Activated naive CD4-positive, alpha-beta T cell treated with anti-CD3 and anti-CD28 coated beads, Interleukin-2, amount 50 U/mL, for 72 hours (primary cell): ENCODE measurements around the gene ZNF81. TPM values are rescaled to one million over a fixed set of nuclear protein-coding genes. Genes with fewer than 3 reads are reported as not detected.
"Not testable (repeated sequence)": the region's sequence is repeated elsewhere in the genome, so short reads cannot be mapped to it uniquely, and the experiment has no call there.

Experiments used
- ATAC-seq, 2 donors: fragments of 150-1000 bp; cut with Tn5 transposase; 2 replicates each; pipeline ENCODE4 v1.10.0; 2021; ENCODE audit warnings: mild to moderate bottlenecking in 2 of 2, moderate library complexity in 2 of 2
- DNase-seq, 2 donors: peaks; one replicate each; pipeline ENCODE4 v3.0.0; 2021 to 2022; ENCODE audit warnings: low spot score in 2 of 2
- H3K27ac Mint-ChIP-seq, 2 donors: one replicate each; pipeline ENCODE4 v1.8.0; 2022; ENCODE audit warnings: mild to moderate bottlenecking in 2 of 2, mixed read lengths in 2 of 2
- H3K36me3 Mint-ChIP-seq, 2 donors: one replicate each; pipeline ENCODE4 v1.8.0; 2022; ENCODE audit warnings: mixed read lengths in 2 of 2
- H3K9me3 Mint-ChIP-seq, 2 donors: one replicate each; pipeline ENCODE4 v1.8.0; 2022; ENCODE audit warnings: mixed read lengths in 2 of 2
- total RNA-seq, 2 donors: library from RNA; stranded (reverse); gene quantifications; one replicate each; pipeline ENCODE4 v1.2.3, GENCODE V29; 2022

Gene ZNF81
- 1 to 10 TPM; 6.6 to 8.5 TPM for total RNA-seq

DNA sequence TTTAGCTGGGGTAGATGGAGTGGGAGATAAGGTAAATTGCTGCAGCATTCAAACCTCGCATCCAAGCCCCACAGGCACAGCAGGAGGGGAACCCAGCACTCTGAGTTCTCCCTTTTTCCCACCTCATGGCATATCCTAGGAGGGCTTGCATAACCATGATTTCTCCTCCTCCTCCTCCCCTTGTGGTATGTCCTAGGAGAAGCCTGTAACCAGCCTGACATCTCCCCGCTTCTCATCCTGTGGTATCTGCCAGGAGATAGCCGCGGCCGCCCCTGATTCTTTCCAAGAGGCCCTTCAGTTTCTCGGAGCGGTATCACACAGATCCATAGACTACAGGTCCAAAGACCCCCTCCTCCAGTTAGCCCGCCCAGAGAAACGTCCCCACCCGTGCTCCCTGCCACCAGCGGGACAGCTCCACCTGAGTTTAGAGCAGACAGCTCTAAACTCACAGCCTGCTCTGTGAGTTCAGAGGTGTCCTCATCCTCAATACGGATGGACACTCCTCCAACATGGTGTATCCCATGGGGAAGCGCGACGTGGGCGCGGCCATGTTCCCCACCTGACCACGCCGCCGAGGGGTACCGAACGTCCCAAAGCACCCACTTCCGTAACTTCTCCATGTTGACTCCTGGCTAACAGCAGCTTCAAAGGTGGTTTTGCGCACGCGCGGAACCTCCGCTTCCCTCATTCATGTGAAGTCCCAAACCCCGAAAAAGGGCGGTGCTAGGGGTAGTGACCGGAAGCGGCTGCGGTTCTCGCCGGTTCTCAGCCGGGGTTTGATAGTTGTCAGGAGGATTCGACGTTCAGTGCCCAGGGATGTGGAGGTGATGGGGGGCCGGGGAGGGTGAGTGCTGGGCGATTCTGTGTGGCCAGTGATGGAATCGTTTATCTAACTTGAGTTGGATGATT is at the start of gene ZNF81:
Gene ZNF81, plus strand, starts transcription at position 739 of the 909 bp plus-strand sequence. CDS start 9,366 bp downstream, outside the sequence.
- DNase-seq (peak; percentile 84 to 91), ATAC-seq (peak; percentile 96 to 97)
- peak within 1 kb of the TSS; percentile 96 to 97 for H3K27ac Mint-ChIP-seq
- H3K36me3 Mint-ChIP-seq, result peaks cover 6% of the 10 kb centered on the region in 2 donors
- H3K9me3 Mint-ChIP-seq, result no peaks in the 10 kb centered on the region

DNA sequence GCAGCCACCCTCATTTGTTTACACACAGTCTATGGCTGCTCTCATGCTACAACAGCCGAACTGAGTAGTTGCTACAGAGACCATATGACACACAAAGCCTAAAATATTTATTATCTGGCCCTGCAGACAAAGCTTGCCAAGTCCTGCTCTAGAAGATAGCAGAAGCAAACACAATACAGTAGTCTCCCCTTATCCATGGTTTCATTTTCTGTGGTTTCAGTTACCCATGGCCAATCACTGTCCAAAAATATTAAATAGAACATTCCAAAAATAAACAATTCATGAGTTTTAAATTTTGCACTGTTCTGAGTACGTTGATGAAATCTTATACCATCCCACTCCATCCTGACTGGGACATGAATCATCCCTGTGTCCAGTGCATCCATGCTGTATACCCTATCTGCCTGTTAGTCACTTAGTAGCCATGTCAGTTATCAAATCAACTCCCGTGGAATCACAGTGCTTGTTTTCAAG is 40.2 kb upstream of the ZNF81 start:
- Mint-ChIP-seq H3K36me3 (no peaks in the 10 kb centered on the region), H3K27ac (no peak overlapping the region), H3K9me3 (no peaks in the 10 kb centered on the region)
- ATAC-seq (no peak), DNase-seq (no peak)

DNA sequence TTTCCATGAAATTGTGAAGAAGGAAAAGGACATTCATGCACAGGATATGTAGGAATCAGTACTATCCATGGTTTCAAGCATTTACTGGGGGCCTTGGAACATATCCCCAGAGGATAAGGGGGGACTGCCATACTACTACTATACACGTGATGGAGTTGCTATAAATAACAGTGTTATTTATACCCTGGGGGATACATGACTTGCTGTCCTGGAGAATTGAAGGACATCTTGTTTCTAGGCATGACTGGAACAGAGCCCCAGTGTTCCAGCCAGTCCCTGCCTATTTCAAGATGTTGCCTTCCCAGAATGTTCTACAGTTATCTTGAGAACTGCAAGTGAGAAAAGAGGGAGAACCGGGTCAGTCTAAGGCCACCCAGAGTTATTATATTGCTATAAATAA is 39.6 kb upstream of the ZNF81 start:
- no peaks in the 10 kb centered on the region for H3K9me3 Mint-ChIP-seq
- ATAC-seq (no peak), DNase-seq (no peak)
- H3K36me3 Mint-ChIP-seq, result no peaks in the 10 kb centered on the region
- H3K27ac Mint-ChIP-seq, result no peak overlapping the region

DNA sequence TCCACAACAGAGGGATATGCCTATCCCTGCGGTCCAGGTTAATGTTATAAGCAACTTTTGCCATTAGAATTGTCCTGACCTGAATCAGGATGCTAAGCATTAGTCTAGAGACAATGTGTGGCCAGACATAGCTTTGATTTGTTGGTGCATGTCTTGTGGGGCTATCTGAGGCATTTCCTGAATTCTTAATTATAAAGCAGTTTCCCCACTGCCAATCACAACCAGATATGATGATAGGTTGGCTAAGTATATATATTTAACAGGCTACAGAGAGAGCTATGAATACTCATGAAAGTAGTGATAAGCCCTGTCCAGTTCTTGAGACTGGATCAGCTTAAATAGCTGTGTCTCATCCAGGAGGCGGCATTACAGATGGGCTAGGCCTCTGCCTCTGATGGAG is 37.8 kb upstream of the ZNF81 start:
- DNase-seq, result no peak
- Mint-ChIP-seq H3K36me3 (no peaks in the 10 kb centered on the region), H3K27ac (no peak overlapping the region), H3K9me3 (no peaks in the 10 kb centered on the region)
- no peak for ATAC-seq

DNA sequence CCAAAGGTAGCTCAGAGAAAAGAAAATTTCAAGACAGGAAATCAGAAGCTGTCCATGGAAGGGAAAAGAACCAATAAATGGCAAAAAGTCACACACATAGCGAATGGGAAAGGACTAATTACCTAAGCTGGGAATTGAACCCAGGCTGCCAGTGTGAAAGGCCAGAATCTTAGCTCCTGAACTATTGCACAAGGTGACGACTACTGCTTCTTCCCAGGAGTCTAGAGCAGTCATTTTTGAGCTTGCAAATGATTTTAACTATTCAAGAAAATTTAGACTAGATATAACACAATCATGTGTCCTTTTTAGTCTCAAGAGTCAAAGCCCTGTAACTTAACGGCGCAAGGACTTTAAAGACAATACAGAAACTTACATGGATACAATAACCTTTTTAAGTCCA is 34.1 kb upstream of the ZNF81 start:
- no peak for DNase-seq
- no peak overlapping the region for H3K27ac Mint-ChIP-seq
- ATAC-seq, result no peak
- no peaks in the 10 kb centered on the region for H3K36me3 Mint-ChIP-seq
- no peaks in the 10 kb centered on the region for H3K9me3 Mint-ChIP-seq

DNA sequence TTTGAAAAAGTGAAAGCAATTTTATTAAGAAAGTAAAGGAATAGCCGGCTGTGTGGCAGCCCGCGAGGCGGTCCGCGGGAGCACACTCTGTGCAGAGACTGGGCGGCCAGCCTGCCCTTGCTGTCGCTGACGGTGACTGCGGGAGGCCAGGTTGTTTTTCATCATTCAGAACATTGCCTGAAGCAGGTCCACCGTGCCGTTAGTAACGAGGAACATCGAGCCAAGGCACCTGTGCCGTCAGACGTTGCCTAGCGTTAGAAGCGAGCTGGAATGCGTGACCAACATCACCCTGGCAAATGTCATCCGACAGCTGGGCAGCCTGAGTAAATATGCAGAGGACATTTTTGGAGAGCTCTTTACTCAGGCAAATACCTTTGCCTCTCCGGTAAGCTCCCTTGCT is 33.6 kb upstream of the ZNF81 start:
- not testable (repeated sequence) for H3K36me3 Mint-ChIP-seq, DNase-seq, H3K9me3 Mint-ChIP-seq, H3K27ac Mint-ChIP-seq
- peak in 1 of 2 donors; percentile 34 for ATAC-seq

DNA sequence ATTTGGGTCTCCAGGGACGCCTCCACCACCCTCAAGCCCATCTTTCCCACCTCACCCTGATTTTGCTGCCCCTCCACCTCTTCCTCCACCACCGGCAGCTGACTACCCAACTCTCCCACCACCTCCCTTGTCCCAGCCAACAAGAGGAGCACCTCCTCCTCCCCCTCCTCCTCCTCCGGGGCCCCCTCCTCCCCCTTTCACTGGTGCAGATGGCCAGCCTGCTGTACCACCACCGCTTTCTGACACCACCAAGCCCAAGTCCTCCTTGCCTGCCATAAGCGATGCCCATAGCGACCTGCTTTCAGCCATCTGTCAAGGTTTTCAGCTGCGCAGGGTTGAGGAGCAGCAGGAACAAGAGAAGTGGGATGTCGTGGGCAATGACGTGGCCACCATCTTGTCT is 32.4 kb upstream of the ZNF81 start:
- ATAC-seq (no peak), DNase-seq (no peak)
- H3K9me3 Mint-ChIP-seq, result no peaks in the 10 kb centered on the region
- no peak overlapping the region for H3K27ac Mint-ChIP-seq
- H3K36me3 Mint-ChIP-seq, result no peaks in the 10 kb centered on the region

DNA sequence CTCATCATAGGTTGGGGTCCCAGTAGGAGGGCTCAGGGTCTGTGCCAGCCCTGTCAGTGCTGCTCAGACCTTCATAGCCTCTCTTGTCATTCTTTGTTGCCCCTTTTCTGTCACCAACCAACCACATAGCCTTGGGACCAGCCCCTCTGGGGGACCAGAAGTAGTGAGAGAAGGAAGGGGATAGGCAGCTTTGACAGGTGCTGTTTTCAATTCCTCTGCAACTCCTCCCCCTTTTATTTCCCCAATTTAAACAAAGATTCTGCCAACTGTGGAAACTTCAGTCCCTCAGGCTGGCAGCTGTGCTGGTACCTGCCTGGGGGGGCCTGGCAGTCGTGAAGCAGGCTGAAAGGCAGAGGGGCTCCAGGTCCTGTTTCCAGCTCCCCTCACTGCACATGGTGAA is 30.9 kb upstream of the ZNF81 start:
- not testable (repeated sequence) for H3K27ac Mint-ChIP-seq, DNase-seq, H3K36me3 Mint-ChIP-seq, H3K9me3 Mint-ChIP-seq, ATAC-seq

DNA sequence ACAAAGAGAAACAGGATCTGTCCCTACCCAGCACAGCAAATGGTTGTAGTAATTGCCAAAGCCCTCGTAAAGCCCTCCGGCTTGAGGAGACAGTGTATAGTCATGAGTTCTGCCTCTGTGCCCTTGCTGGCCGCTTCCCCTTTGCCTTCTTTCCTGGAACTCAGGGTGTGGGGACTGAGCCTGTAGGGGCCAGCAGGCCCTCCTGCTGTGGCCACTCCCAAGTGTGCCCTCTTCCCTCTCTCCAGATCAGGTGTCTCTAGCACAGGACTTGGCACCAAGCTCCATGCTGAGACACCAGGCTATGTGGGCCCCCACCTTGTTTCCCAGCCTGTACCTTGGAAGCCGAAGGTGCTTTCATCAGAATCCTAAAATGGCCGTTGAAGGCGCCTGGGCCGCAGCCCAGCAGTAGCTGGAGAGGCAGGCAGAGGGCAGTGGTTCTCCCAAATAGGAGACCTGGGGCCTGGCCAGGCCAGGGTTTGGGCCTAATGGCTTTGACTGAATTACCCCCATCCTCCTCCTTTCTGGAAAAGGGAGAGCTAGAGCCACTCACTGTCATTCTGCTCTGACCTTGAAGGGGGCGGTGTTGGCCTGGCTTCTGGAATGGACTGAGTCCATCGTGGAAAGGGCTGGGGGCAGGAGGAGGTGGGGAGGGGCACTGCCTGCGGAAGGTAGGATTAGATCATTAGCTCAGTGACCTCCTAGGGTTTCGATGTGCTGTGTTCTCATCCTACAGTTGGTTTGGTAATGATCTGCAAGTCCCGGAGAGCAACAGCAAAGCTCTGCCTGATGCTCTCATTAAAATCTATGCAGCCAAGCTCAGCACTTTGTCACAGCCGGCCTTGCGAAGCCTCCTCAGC is 30.1 kb upstream of the ZNF81 start:
- DNase-seq, H3K9me3 Mint-ChIP-seq, H3K36me3 Mint-ChIP-seq, ATAC-seq, H3K27ac Mint-ChIP-seq: not testable (repeated sequence)

DNA sequence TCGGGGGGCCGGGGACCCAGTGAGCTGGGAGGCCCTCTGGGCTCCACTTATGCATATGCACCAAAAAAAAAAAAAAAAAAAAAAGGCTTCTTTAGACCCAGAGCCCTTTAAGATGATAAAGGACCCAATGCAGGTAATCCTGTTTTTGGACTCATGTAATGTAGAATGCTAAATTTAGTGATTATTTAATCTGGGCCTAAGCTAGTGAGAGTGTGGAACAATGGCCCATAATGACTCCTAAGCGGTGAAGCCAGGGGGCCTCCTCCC is 29.5 kb upstream of the ZNF81 start:
- H3K27ac Mint-ChIP-seq, DNase-seq, ATAC-seq, H3K9me3 Mint-ChIP-seq, H3K36me3 Mint-ChIP-seq: not testable (repeated sequence)

DNA sequence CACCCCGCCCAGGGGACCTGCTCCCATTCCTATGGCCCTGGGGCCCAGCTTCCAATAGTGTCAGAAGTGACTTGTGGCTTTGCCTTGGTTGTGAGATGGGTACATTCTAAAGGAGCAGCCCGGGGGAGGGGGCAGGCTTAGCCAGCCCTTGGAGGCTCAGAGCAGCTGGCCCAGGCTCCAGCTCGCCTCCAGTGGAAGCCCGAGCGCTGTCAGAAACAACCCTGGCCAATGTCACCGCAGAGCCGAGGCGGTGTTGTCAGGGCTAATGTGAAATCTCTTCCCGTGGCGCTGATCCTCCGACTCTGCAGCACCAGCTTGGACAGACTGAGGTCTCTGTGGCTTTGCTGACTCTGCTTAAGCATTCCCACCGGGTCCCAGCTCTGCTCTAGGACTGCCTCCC is 29.2 kb upstream of the ZNF81 start:
- Mint-ChIP-seq H3K9me3 (no peaks in the 10 kb centered on the region), H3K27ac (no peak overlapping the region), H3K36me3 (no peaks in the 10 kb centered on the region)
- ATAC-seq (no peak), DNase-seq (no peak)

DNA sequence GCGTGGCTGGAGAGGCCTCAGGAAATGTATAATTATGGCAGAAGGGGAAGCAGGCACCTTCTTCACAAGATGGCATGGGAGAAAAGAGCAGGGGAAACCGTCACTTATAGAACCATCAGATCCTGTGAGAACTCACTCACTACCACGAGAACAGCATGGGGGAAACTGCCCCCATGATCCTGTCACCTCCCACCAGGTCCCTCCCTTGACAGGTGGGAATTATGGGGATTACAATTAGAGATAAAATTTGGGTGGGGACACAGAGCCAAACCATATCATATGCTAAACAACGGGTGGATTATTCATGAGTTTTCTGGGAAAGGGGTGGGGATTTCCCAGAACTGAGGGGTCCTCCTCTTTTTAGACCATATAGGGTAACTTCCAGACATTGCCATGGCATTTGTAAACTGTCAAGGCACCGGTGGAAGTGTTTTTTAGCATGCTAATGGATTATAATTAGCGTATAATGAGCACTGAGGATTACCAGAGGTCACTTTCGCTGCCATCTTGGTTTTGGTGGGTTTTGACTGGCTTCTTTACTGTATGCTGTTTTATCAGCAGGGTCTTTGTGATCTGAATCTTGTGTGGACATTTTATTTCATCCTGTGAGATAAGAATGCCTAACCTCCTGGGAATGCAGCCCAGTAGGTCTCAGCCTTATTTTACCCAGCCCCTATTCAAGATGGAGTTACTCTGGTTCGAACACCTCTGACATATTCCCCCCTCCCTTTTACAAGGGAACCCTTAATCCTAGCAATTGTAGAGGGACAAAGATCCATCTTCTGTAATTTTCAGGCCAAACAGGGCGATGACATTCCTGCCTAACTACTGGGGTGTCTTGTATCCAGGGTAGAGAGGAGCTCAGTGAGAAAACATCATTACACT is 27.6 kb upstream of the ZNF81 start:
- Mint-ChIP-seq H3K36me3 (no peaks in the 10 kb centered on the region), H3K27ac (peak overlapping the region in 1 of 2 donors; percentile 15)

DNA sequence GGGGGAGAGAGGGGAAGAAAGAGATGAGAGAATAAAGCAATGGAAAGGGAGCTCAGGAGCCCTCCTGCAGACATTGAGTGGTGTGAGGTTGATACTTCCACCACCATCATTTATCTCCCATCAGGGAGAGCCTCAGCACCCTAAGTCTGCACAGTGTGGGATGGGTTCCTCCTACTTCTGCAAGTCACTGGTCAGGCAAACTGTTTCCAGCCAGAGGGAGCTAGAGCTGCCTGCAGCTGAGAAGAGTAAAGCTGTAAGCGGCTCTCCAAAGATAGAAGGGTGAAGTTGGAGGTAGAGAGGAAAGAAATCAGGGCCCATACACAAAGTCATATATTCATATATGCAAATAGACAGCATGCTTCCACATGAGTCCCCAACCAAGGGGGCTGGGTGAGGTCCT is 21.9 kb upstream of the ZNF81 start:
- H3K9me3 Mint-ChIP-seq, result peaks cover 0 to 7% of the 10 kb centered on the region in 2 donors
- DNase-seq, result no peak
- H3K36me3 Mint-ChIP-seq, result no peaks in the 10 kb centered on the region
- ATAC-seq, result no peak
- H3K27ac Mint-ChIP-seq, result no peak overlapping the region

More for the DNA sequence above, 27.6 kb upstream of the ZNF81 start:
- DNase-seq (no peak), ATAC-seq (no peak)
- H3K9me3 Mint-ChIP-seq, result no peaks in the 10 kb centered on the region

DNA sequence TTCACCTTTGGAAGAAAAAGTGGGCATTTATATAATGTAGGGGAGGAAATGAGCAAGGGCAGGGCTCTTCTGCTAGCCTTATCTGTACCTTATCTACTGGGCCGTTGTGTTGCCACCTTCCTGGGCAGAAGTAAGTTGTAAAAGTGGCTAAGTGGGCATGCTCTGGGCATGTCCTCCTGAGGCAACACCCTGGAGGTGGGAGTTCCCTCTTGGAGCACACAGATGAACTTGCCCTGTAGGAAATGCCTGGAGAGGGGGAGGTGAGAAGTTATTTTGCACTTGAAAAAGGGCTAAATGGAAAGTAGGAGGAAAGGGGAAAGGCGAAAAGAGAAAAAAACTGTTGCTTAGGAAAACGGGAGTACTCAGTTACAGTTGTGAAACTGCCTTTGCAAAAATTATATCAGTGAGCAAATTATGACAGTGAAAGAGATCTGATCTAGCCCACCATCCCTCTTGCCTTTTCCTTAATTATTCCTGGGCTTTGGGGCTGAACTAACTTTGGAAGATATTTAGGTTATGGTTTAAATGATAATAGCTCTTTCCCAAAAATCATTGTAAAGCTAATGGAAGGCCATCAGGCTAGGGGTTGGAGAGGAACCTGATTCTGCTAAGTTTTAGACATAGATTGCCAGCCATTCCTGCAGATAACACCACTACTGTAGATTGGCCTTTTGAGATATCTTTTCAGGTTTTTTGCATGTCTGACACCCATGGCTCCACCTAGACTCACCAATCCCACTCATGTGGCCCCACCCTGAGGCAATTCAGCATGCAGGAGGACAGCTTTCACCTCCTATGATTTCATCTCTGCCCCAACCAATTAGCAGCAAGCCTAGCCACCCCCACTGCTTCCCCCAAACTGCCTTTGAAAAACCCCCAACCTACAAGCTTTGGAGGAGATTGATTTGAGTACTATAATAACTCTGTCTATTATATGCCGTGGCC is 20.5 kb upstream of the ZNF81 start:
- ATAC-seq (no peak), DNase-seq (no peak)
- Mint-ChIP-seq H3K27ac (peak overlapping the region in 1 of 2 donors; percentile 66), H3K9me3 (peaks cover 0 to 7% of the 10 kb centered on the region in 2 donors), H3K36me3 (no peaks in the 10 kb centered on the region)

DNA sequence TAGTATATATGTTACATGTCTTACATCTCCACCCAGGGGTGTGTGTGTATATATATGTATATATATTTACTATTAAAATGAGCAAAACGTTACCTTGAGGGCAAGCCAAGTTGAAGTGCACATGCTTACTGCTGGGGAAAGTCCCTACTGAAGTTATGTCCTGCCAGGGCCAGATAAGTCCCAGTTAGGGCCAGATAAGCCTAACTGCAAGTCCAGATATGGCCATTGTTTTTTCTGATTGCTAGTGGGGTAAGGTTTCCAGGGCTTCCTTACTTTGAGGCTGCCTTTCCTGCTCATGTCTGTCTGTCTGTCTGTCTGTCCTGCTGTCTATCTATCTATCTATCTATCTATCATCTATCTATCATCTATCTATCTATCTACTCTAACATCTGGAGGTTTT is 19.3 kb upstream of the ZNF81 start:
- ATAC-seq, result no peak
- H3K36me3 Mint-ChIP-seq, result no peaks in the 10 kb centered on the region

More for the DNA sequence above, 19.3 kb upstream of the ZNF81 start:
- Mint-ChIP-seq H3K9me3 (peaks cover 0 to 7% of the 10 kb centered on the region in 2 donors), H3K27ac (peak overlapping the region in 1 of 2 donors; percentile 42)
- DNase-seq, result no peak
